Osteocyte (in vitro differentiated cells): ENCODE results near the gene VPS13D. TPM values are rescaled to one million over a fixed set of nuclear protein-coding genes. Genes with fewer than 3 reads are reported as not detected.

Source experiments
- DNase-seq: peaks from one replicate; pipeline ENCODE4 v3.0.0; 2021; ENCODE audit warnings: mixed read lengths; ENCODE audit not compliant: unreplicated experiment; ENCODE audit errors: extremely low spot score
- H3K27ac Mint-ChIP-seq: one replicate; pipeline ENCODE4 v1.8.0; 2021; ENCODE audit warnings: mild to moderate bottlenecking, mixed read lengths; ENCODE audit not compliant: unreplicated experiment
- H3K27me3 Mint-ChIP-seq: one replicate; pipeline ENCODE4 v1.8.0; 2021; ENCODE audit warnings: mixed read lengths; ENCODE audit not compliant: unreplicated experiment
- H3K36me3 Mint-ChIP-seq: one replicate; pipeline ENCODE4 v1.8.0; 2021; ENCODE audit warnings: mixed read lengths; ENCODE audit not compliant: unreplicated experiment
- H3K4me1 Mint-ChIP-seq: one replicate; pipeline ENCODE4 v1.8.0; 2021; ENCODE audit warnings: mixed read lengths; ENCODE audit not compliant: unreplicated experiment
- H3K4me3 Mint-ChIP-seq: one replicate; pipeline ENCODE4 v1.8.0; 2021; ENCODE audit warnings: mild to moderate bottlenecking, moderate library complexity, mixed read lengths; ENCODE audit not compliant: unreplicated experiment
- H3K9me3 Mint-ChIP-seq: one replicate; pipeline ENCODE4 v1.8.0; 2021; ENCODE audit warnings: mixed read lengths; ENCODE audit not compliant: unreplicated experiment
- CTCF ChIP-seq: fragments of 200-600 bp; sonication (generic); IDR thresholded peaks from 2 replicates; pipeline ENCODE4 v1.5.0; 2021; ENCODE audit warnings: antibody characterized with exemption, mild to moderate bottlenecking, moderate library complexity
- total RNA-seq: library from RNA; stranded (reverse); gene quantifications from 2 replicates; pipeline ENCODE4 v1.2.1, GENCODE V29; 2021

Gene VPS13D
- total RNA-seq, 1 donor from 2014 or later, result 41.1 TPM

GRCh38 chr1:12368646-12369045, 138.8 kb downstream of the VPS13D start:
- H3K4me3 Mint-ChIP-seq, result no peak overlapping the region
- no peaks in the 10 kb centered on the region for H3K9me3 Mint-ChIP-seq
- peaks cover 3% of the 10 kb centered on the region for H3K4me1 Mint-ChIP-seq
- H3K36me3 Mint-ChIP-seq, result peaks cover 50% of the 10 kb centered on the region
- TF ChIP-seq CTCF, result no peak
- H3K27me3 Mint-ChIP-seq, result no peaks in the 10 kb centered on the region
- no peak for DNase-seq
- no peak overlapping the region for H3K27ac Mint-ChIP-seq

GRCh38 chr1:12369258-12369657, 139.4 kb downstream of the VPS13D start:
- no peak for DNase-seq
- H3K4me3 Mint-ChIP-seq, result no peak overlapping the region
- H3K27me3 Mint-ChIP-seq, result no peaks in the 10 kb centered on the region
- no peak overlapping the region for H3K27ac Mint-ChIP-seq
- H3K4me1 Mint-ChIP-seq, result peaks cover 3% of the 10 kb centered on the region
- H3K9me3 Mint-ChIP-seq, result no peaks in the 10 kb centered on the region
- H3K36me3 Mint-ChIP-seq, result peaks cover 51% of the 10 kb centered on the region
- TF ChIP-seq CTCF, result no peak

- no peak overlapping the region for H3K4me3 Mint-ChIP-seq
- H3K27ac Mint-ChIP-seq, result no peak overlapping the region
- TF ChIP-seq CTCF, result no peak
- DNase-seq, result no peak
- H3K36me3 Mint-ChIP-seq, result peaks cover 52% of the 10 kb centered on the region
- H3K4me1 Mint-ChIP-seq, result peaks cover 5% of the 10 kb centered on the region
- no peaks in the 10 kb centered on the region for H3K27me3 Mint-ChIP-seq
- no peaks in the 10 kb centered on the region for H3K9me3 Mint-ChIP-seq
Measured at GRCh38 chr1:12370333-12370975, 140.6 kb downstream of the VPS13D start.

GRCh38 chr1:12371053-12371452, 141.2 kb downstream of the VPS13D start:
- no peak for TF ChIP-seq CTCF

GRCh38 chr1:12372180-12372579, 142.3 kb downstream of the VPS13D start:
- H3K27me3 Mint-ChIP-seq, result no peaks in the 10 kb centered on the region
- H3K27ac Mint-ChIP-seq, result no peak overlapping the region
- H3K4me1 Mint-ChIP-seq, result peaks cover 5% of the 10 kb centered on the region
- peaks cover 55% of the 10 kb centered on the region for H3K36me3 Mint-ChIP-seq
- TF ChIP-seq CTCF, result no peak
- no peaks in the 10 kb centered on the region for H3K9me3 Mint-ChIP-seq
- DNase-seq, result no peak
- H3K4me3 Mint-ChIP-seq, result no peak overlapping the region

More at GRCh38 chr1:12371053-12371452, 141.2 kb downstream of the VPS13D start:
- no peak for DNase-seq
- H3K27ac Mint-ChIP-seq, result no peak overlapping the region
- H3K9me3 Mint-ChIP-seq, result no peaks in the 10 kb centered on the region
- H3K36me3 Mint-ChIP-seq, result peaks cover 53% of the 10 kb centered on the region
- no peaks in the 10 kb centered on the region for H3K27me3 Mint-ChIP-seq
- H3K4me1 Mint-ChIP-seq, result peaks cover 5% of the 10 kb centered on the region
- no peak overlapping the region for H3K4me3 Mint-ChIP-seq
